K562 (cell line): ENCODE measurements around the gene SPTLC3. TPM values are rescaled to one million over a fixed set of nuclear protein-coding genes. Genes with fewer than 3 reads are reported as not detected.

Experiments
- ATAC-seq: fragments of 200-7000 bp; cut with Tn5 transposase; 3 replicates; pipeline ENCODE4 v1.9.1; 2020; ENCODE audit warnings: moderate library complexity
- BruUV-seq: library from RNA; stranded (reverse); fragments of 400-500 nt; replicated peaks from 2 replicates; lab custom pipeline; 2021; lab: Mats Ljungman, UMichigan
- CTCF ChIA-PET: fragments of 300-600 bp; formaldehyde crosslinking; extraction: SDS; loops from one replicate; lab custom pipeline; 2021; ENCODE audit warnings: low intra/inter-chr PET ratio; lab: Yijun Ruan, JAX
- POLR2A ChIA-PET: fragments of 300-600, 350-650 bp; sonication (Branson Sonifier 250); formaldehyde crosslinking; extraction: SDS; loops from one replicate; lab custom pipeline; 2021; ENCODE audit warnings: antibody characterized with exemption, inconsistent platforms; lab: Yijun Ruan, JAX
- DNase-seq, 4 experiments: peaks; one replicate each; pipeline versions ENCODE4 v3.0.0 to v3.0.0-alpha.2; 2011 to 2018; ENCODE audit warnings: low spot score in 3 of 4, mixed read lengths in 3 of 4; ENCODE audit errors: extremely low read depth in 1 of 4
- FAIRE-seq: peaks from 2 replicates; lab custom pipeline; 2011; peaks lifted over from hg19 to GRCh38; lab: Jason Lieb, UNC
- H2AFZ ChIP-seq: 2 replicates; pipeline ENCODE4 v1.6.0; 2011; ENCODE audit warnings: low read depth, low read length, control low read depth, inconsistent platforms
- H3K27ac ChIP-seq: fragments of 200-600 bp; 3 replicates; pipeline ENCODE4 v1.8.0; 2011; ENCODE audit warnings: low read depth, mild to moderate bottlenecking, control low read depth, inconsistent platforms, low read length, moderate library complexity, mixed read lengths; ENCODE audit errors: extremely low read depth
- H3K27me3 ChIP-seq, 2 experiments: fragments of 300-600 bp in 1 of 2; 2 replicates in 1 of 2; 3 replicates in 1 of 2; pipeline versions ENCODE4 v1.6.0 to v1.8.0; 2011; ENCODE audit warnings: inconsistent platforms in 2 of 2, low read length in 2 of 2, mild to moderate bottlenecking in 1 of 2, mixed read lengths in 1 of 2, moderate library complexity in 1 of 2; ENCODE audit not compliant: control insufficient read depth in 2 of 2, insufficient read depth in 2 of 2
- H3K36me3 ChIP-seq: fragments of 300-600 bp; 3 replicates; pipeline ENCODE4 v1.8.0; 2011; ENCODE audit warnings: mild to moderate bottlenecking, low read length, inconsistent platforms; ENCODE audit not compliant: control insufficient read depth, insufficient read depth
- H3K4me1 ChIP-seq, 2 experiments: fragments of 200-600 bp in 1 of 2; replicated peaks in 1 of 2; 2 replicates in 1 of 2; 3 replicates in 1 of 2; pipeline versions ENCODE4 v1.5.1 to v1.8.0; 2011; ENCODE audit warnings: inconsistent platforms in 2 of 2, low read length in 2 of 2, mild to moderate bottlenecking in 1 of 2, mixed read lengths in 1 of 2, moderate library complexity in 1 of 2; ENCODE audit not compliant: control insufficient read depth in 2 of 2, insufficient read depth in 2 of 2
- H3K4me2 ChIP-seq: 2 replicates; pipeline ENCODE4 v1.6.1; 2011; ENCODE audit warnings: low read length, control low read depth, inconsistent platforms, mixed read lengths; ENCODE audit not compliant: insufficient read depth
- H3K4me3 ChIP-seq: fragments of 200-600 bp; sonication (generic), shearing (Covaris generic); 2 replicates; pipeline ENCODE4 v1.5.1; 2016; ENCODE audit warnings: control low read depth, inconsistent platforms
- H3K79me2 ChIP-seq: fragments of 200-600 bp; 3 replicates; pipeline ENCODE4 v1.8.0; 2011; ENCODE audit warnings: low read length, inconsistent platforms; ENCODE audit not compliant: control insufficient read depth, insufficient read depth
- H3K9ac ChIP-seq, 2 experiments: 2 replicates each; pipeline versions ENCODE4 v1.6.0 to v1.6.1; 2011; ENCODE audit warnings: low read depth in 2 of 2, low read length in 2 of 2, control low read depth in 1 of 2, inconsistent platforms in 1 of 2, mild to moderate bottlenecking in 1 of 2, mixed read lengths in 1 of 2; ENCODE audit not compliant: insufficient read depth in 1 of 2
- H3K9me1 ChIP-seq: one replicate; pipeline ENCODE4 v1.6.0; 2011; ENCODE audit warnings: inconsistent platforms, mild to moderate bottlenecking, low read length, moderate library complexity; ENCODE audit not compliant: control insufficient read depth, insufficient read depth
- H3K9me3 ChIP-seq: replicated peaks from 2 replicates; pipeline ENCODE4 v1.5.1; 2011; ENCODE audit warnings: low read depth, low read length, inconsistent platforms; ENCODE audit not compliant: control insufficient read depth, insufficient read depth
- H4K20me1 ChIP-seq: replicated peaks from 2 replicates; pipeline ENCODE4 v1.6.1; 2011; ENCODE audit warnings: low read length, inconsistent platforms, mixed read lengths; ENCODE audit not compliant: control insufficient read depth, insufficient read depth
- EHMT2 ChIP-seq: fragments of 450-650 bp; IDR thresholded peaks from 2 replicates; pipeline ENCODE4 v1.6.1; 2018; ENCODE audit warnings: antibody characterized with exemption
- KLF6 ChIP-seq: fragments of 250-450 bp; sonication (Bioruptor Pico); IDR thresholded peaks from 2 replicates; pipeline ENCODE4 v1.4.0; 2020; ENCODE audit warnings: mild to moderate bottlenecking, moderate library complexity, borderline replicate concordance
- PCBP2 ChIP-seq: fragments of 200-400 bp; formaldehyde crosslinking; IDR thresholded peaks from 2 replicates; pipeline ENCODE4 v1.6.1; 2018; ENCODE audit warnings: low read length, low read depth, mild to moderate bottlenecking, moderate library complexity; ENCODE audit not compliant: poor library complexity, severe bottlenecking
- PHB2 ChIP-seq: fragments of 450-650 bp; IDR thresholded peaks from 2 replicates; pipeline ENCODE4 v1.6.1; 2017; ENCODE audit warnings: low read depth
- PHF8 ChIP-seq: fragments of 200-600 bp; sonication (generic); IDR thresholded peaks from 2 replicates; pipeline ENCODE4 v1.6.1; 2012; ENCODE audit warnings: mixed run types, mild to moderate bottlenecking, inconsistent platforms, low read length, moderate library complexity, borderline replicate concordance
- POLR3G ChIP-seq: IDR thresholded peaks from 2 replicates; pipeline ENCODE4 v1.6.1; 2011; ENCODE audit not compliant: insufficient read length, insufficient replicate concordance; ENCODE audit errors: extremely low read depth
- SAFB ChIP-seq: fragments of 200-400 bp; formaldehyde crosslinking; IDR thresholded peaks from 2 replicates; pipeline ENCODE4 v1.6.1; 2017; ENCODE audit warnings: low read depth, low read length, borderline replicate concordance
- SMARCB1 ChIP-seq: IDR thresholded peaks from 2 replicates; pipeline ENCODE4 v1.6.1; 2011; ENCODE audit warnings: improper control_type of control experiment, low read depth; ENCODE audit not compliant: insufficient read length
- SMARCE1 ChIP-seq: fragments of 450-650 bp; IDR thresholded peaks from 2 replicates; pipeline ENCODE4 v1.7.1; 2016; ENCODE audit warnings: mild to moderate bottlenecking
- ZNF3 ChIP-seq: fragments of 250-450 bp; sonication (Bioruptor Pico); IDR thresholded peaks from 2 replicates; pipeline ENCODE4 v1.5.0; 2021; ENCODE audit warnings: mild to moderate bottlenecking, moderate library complexity
- WGBS: fragments of 100-300 bp; shearing (Covaris generic); methylation state at CpG from one replicate; pipeline ENCODE4 v1.1.6; 2016; ENCODE audit warnings: low coverage, mixed read lengths; ENCODE audit not compliant: insufficient coverage; ENCODE audit errors: missing lambda C conversion rate; 5-methylcytosine and 5-hydroxymethylcytosine counted together
- in situ Hi-C: fragments of 300-500 bp; cut with MboI; formaldehyde crosslinking; loops from 4 replicates; pipeline ENCODE4 v1.15.0; 2018; ENCODE audit warnings: inconsistent platforms, mixed read lengths
- intact Hi-C: fragments of 100-400 bp; cut with micrococcal nuclease; formaldehyde crosslinking; loops from 2 replicates; pipeline ENCODE4 v1.14.2; 2022
- polyA plus RNA-seq, 8 experiments: library from polyadenylated mRNA; depleted of rRNA in 4 of 8; stranded (reverse) in 5 of 8; unstranded in 3 of 8; fragments of >200 nt; fragmentation: Nextera tagmentation in 2 of 8; fragmentation: Illumina TruSeq in 1 of 8; extraction: Ambion mirVana in 2 of 8; extraction: Trizol in 1 of 8; gene quantifications; 2 replicates each; pipeline versions ENCODE4 v1.2.1 to v1.2.3, GENCODE V29; 2011 to 2014; ENCODE audit warnings: inconsistent platforms in 1 of 8, missing spikeins in 1 of 8
- total RNA-seq, 7 experiments: library from RNA; depleted of rRNA in 6 of 7; stranded (reverse); fragments of >200 nt in 6 of 7; fragmentation: Illumina TruSeq in 2 of 7; extraction: Trizol in 2 of 7; gene quantifications; 2 replicates each; pipeline versions ENCODE4 v1.2.1 to v1.2.3, GENCODE V29; 2011 to 2021; ENCODE audit warnings: low replicate concordance in 1 of 7

The SPTLC3 gene
- total and polyA plus RNA-seq, 9 of the 15 experiments (the other 6 are each of a cell fraction or from before 2014, with no cell fraction given) = not detected

DNA sequence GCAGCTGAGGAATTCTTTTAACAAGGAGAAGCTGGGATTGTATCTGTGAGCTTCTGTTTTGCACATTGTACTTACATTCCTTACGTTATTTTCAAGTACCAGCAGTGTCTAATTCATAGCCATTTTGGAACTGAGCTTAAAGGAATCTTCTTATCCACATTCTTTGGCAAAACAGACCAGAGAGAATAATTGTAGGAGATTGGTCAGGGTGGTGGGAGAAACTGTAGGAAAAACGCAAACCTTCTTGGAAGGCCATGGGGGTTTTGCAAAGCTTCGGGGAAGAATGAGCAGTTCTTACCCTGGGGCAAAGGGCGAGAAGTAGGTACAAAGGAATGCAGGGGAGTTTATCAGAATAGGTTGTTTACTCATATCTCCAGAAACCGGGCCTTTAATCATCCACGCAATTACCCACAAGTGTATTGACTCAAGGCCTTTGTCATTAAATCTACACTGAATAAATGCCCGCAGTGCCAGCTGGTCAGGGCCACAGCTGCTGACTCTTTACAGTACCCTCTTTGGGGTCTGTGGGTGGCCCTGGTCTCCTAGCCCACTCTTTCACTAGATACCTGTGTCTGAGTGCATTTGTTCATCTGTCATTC lies 39.6 kb upstream of the SPTLC3 start:
- Histone ChIP-seq H2AFZ (no peak overlapping the region), H3K4me3 (no peak overlapping the region), H3K9me3 (no peaks in the 10 kb centered on the region), H3K79me2 (no peaks in the 10 kb centered on the region), H3K36me3 (no peaks in the 10 kb centered on the region), H3K9me1 (no peaks in the 10 kb centered on the region), H3K27me3 (no peaks in the 10 kb centered on the region), H3K4me1 (no peaks in the 10 kb centered on the region)
- FAIRE-seq = no peak
- intact Hi-C loops (no loop called here), in situ Hi-C loops (no loop called here)
- BruUV-seq = no TSS peak
- no peak for ATAC-seq
- POLR2A ChIA-PET = no interaction called here
- no peak for TF ChIP-seq SMARCE1
- TF ChIP-seq PCBP2 = no peak
- no peak for TF ChIP-seq SAFB
- no peak for TF ChIP-seq POLR3G
- TF ChIP-seq KLF6 = no peak
- TF ChIP-seq EHMT2 = no peak
- no peak for TF ChIP-seq PHB2
- TF ChIP-seq SMARCB1 = no peak
- TF ChIP-seq PHF8 = no peak
- TF ChIP-seq ZNF3 = no peak
- TF ChIP-seq, all 486 proteins: peak for 0
- H3K27ac ChIP-seq = no peak overlapping the region
- WGBS = 2% methylated on average over 7 of the region's 7 CpGs
- H4K20me1 ChIP-seq = no peaks in the 10 kb centered on the region
- H3K4me2 ChIP-seq = no peak overlapping the region
- no peak overlapping the region for H3K9ac ChIP-seq
- CTCF ChIA-PET = interaction anchor here (0.6 kb wide), 1 partner anchor 136 kb away, joined by 3 read pairs; no protein-coding TSS in a partner anchor
- no peak for DNase-seq
